ENCODE results near the gene MCF2L. TPM values are rescaled to one million over a fixed set of nuclear protein-coding genes. Genes with fewer than 3 reads are reported as not detected.

MCF2L gene
- total RNA-seq, 1 donor from 2014 or later, result 90.0 TPM

DNA sequence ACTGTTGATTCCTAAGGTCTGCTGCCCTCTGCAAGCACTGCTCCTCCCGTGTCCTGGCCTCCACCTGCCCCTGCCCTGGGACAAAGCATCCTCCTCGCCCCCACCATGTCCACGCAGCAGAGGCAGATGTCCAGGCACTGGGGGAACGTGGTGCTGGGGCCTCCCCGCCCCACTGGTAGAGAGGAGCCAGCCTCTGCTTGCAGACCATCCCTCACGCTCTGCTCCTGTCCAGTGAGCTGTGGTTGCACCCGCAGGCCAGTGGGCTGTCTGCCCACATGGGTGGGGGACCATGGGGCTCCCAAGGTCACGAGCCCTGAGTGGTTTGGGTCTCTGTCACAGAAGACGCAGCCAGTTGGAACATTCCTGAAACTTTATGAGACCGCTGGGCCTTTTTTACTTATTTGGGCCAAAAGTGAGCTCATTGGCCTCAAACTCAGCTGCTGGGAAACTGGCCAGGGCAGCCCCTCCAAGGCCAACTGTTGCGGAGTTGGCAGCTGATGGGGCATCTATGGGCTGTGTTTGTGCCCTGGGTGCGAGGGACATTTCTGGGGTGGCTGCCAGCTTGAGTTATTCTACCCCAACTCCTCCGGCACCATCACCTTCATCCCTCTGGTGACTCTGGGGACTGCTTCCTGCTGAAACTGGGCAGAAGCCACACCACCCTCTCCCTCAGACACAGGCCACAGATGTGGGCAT lies 71.7 kb downstream of the MCF2L start:
- no peaks in the 10 kb centered on the region for H3K4me1 Mint-ChIP-seq (ENCODE audit: low read depth)
- H3K4me3 Mint-ChIP-seq (ENCODE audit: low read depth), result no peak overlapping the region
- H3K36me3 Mint-ChIP-seq (ENCODE audit: insufficient read depth), result peaks cover 17% of the 10 kb centered on the region
- H3K27ac Mint-ChIP-seq, result peak overlapping the region; percentile 73
- H3K9me3 Mint-ChIP-seq (ENCODE audit: low read depth), result peaks cover 4% of the 10 kb centered on the region
- no peaks in the 10 kb centered on the region for H3K27me3 Mint-ChIP-seq
- no peak for DNase-seq (ENCODE audit: low spot score, unreplicated experiment)
- TF ChIP-seq, protein P1, sequence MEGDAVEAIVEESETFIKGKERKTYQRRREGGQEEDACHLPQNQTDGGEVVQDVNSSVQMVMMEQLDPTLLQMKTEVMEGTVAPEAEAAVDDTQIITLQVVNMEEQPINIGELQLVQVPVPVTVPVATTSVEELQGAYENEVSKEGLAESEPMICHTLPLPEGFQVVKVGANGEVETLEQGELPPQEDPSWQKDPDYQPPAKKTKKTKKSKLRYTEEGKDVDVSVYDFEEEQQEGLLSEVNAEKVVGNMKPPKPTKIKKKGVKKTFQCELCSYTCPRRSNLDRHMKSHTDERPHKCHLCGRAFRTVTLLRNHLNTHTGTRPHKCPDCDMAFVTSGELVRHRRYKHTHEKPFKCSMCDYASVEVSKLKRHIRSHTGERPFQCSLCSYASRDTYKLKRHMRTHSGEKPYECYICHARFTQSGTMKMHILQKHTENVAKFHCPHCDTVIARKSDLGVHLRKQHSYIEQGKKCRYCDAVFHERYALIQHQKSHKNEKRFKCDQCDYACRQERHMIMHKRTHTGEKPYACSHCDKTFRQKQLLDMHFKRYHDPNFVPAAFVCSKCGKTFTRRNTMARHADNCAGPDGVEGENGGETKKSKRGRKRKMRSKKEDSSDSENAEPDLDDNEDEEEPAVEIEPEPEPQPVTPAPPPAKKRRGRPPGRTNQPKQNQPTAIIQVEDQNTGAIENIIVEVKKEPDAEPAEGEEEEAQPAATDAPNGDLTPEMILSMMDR (IDR thresholded peaks at IDR 0.05; ENCODE audit: unreplicated experiment), result no peak

DNA sequence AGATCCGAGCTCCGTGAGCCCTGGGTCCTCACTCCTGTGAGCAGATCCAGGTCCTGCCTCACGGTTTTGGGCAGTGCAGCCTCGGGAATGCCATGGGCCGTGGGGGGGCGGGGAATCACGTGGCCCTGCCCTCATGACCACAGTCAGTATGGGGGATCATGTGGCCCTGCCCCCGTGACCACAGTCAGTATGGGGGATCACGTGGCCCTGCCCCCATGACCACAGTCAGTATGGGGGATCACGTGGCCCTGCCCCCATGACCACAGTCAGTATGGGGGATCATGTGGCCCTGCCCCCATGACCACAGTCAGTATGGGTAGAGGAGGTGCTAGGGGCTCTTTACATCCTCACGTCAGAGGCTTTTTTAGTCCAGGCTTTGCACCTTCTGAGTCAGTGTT lies 72.3 kb downstream of the MCF2L start:
- TF ChIP-seq, protein P1 (IDR thresholded peaks at IDR 0.05; ENCODE audit: unreplicated experiment), result no peak
- Mint-ChIP-seq H3K4me3 (ENCODE audit: low read depth) (no peak overlapping the region), H3K36me3 (ENCODE audit: insufficient read depth) (peaks cover 15% of the 10 kb centered on the region), H3K4me1 (ENCODE audit: low read depth) (no peaks in the 10 kb centered on the region), H3K27me3 (no peaks in the 10 kb centered on the region), H3K9me3 (ENCODE audit: low read depth) (peaks cover 4% of the 10 kb centered on the region), H3K27ac (no peak overlapping the region)
- DNase-seq (ENCODE audit: low spot score, unreplicated experiment), result no peak

DNA sequence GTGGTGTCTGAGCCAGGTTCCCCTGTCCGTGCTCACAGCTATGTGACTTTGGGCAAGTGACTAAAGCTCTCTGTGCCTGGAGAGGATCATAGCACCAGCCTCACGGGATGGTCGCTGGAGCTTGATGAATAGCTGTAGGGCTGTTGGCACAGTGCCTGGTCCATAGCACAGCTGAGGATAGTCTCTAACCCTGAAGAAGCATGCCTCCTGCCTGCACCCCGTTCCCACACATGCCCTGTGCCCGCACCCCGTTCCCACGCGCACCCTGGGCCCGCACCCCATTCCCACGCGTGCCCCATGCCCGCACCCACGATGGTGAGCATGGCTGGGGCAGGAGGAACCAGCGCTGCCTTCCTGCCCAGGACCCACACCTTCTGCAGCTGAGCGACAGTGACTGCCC lies 72.9 kb downstream of the MCF2L start:
- TF ChIP-seq, protein P1 (IDR thresholded peaks at IDR 0.05; ENCODE audit: unreplicated experiment), result no peak
- no peak overlapping the region for H3K27ac Mint-ChIP-seq
- H3K4me3 Mint-ChIP-seq (ENCODE audit: low read depth), result no peak overlapping the region
- peaks cover 4% of the 10 kb centered on the region for H3K9me3 Mint-ChIP-seq (ENCODE audit: low read depth)
- H3K36me3 Mint-ChIP-seq (ENCODE audit: insufficient read depth), result peaks cover 17% of the 10 kb centered on the region
- H3K27me3 Mint-ChIP-seq, result no peaks in the 10 kb centered on the region
- H3K4me1 Mint-ChIP-seq (ENCODE audit: low read depth), result no peaks in the 10 kb centered on the region
- DNase-seq (ENCODE audit: low spot score, unreplicated experiment), result no peak

GRCh38 chr13:113042456-113042855 lies 73.4 kb downstream of the MCF2L start:
- no peak for DNase-seq (ENCODE audit: low spot score, unreplicated experiment)
- no peak overlapping the region for H3K4me3 Mint-ChIP-seq (ENCODE audit: low read depth)
- H3K9me3 Mint-ChIP-seq (ENCODE audit: low read depth), result peaks cover 3% of the 10 kb centered on the region
- no peak overlapping the region for H3K27ac Mint-ChIP-seq
- TF ChIP-seq, protein P1 (IDR thresholded peaks at IDR 0.05; ENCODE audit: unreplicated experiment), result no peak
- no peaks in the 10 kb centered on the region for H3K4me1 Mint-ChIP-seq (ENCODE audit: low read depth)
- H3K27me3 Mint-ChIP-seq, result no peaks in the 10 kb centered on the region
- peaks cover 13% of the 10 kb centered on the region for H3K36me3 Mint-ChIP-seq (ENCODE audit: insufficient read depth)

GRCh38 chr13:113043001-113043630 lies 74.1 kb downstream of the MCF2L start:
- H3K27ac Mint-ChIP-seq, result peak overlapping the region; percentile 27
- peaks cover 12% of the 10 kb centered on the region for H3K36me3 Mint-ChIP-seq (ENCODE audit: insufficient read depth)
- TF ChIP-seq, protein P1 (IDR thresholded peaks at IDR 0.05; ENCODE audit: unreplicated experiment), result no peak
- no peak for DNase-seq (ENCODE audit: low spot score, unreplicated experiment)
- H3K9me3 Mint-ChIP-seq (ENCODE audit: low read depth), result no peaks in the 10 kb centered on the region
- H3K4me3 Mint-ChIP-seq (ENCODE audit: low read depth), result no peak overlapping the region
- no peaks in the 10 kb centered on the region for H3K4me1 Mint-ChIP-seq (ENCODE audit: low read depth)
- no peaks in the 10 kb centered on the region for H3K27me3 Mint-ChIP-seq

Measured in progenitor cell of endocrine pancreas (in vitro differentiated cells).